IPS DF 19.7 (cell line): ENCODE data around the gene PPP1R1C.

ENCODE experiments used
- DNase-seq: peaks from one replicate; pipeline ENCODE4 v3.0.0-alpha.2; 2013; ENCODE audit warnings: low read depth, low spot score

Gene PPP1R1C

DNA sequence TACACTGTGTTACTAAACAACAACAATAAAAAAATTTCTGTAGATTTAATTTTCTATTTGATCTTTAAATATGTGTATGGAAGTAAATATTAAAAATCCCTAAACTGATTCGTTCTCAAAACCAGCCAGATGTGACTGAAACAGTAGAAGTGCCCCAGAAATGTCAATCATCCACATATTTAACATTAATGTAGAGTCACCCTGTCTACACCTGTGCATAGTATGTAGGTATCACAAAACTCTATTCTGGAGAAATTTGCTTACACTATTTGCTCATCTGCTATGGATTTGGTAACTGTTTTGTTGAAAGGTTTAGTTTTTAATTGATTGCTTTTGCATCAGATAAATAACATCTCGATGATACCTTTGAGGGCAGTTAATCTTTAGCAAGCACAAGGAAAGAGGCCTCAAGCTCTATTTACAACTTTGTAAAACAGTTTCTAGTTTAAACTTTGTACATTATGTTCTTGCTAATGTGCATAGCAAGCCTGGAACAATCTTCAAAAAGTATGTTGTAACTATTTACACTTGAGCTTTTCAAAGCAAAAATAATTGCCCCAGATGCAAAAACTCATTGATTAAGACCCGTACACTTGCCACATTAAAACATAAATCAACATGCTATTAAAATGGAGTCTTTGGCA is 76.8 kb downstream of the PPP1R1C start:
- no peak for DNase-seq

DNA sequence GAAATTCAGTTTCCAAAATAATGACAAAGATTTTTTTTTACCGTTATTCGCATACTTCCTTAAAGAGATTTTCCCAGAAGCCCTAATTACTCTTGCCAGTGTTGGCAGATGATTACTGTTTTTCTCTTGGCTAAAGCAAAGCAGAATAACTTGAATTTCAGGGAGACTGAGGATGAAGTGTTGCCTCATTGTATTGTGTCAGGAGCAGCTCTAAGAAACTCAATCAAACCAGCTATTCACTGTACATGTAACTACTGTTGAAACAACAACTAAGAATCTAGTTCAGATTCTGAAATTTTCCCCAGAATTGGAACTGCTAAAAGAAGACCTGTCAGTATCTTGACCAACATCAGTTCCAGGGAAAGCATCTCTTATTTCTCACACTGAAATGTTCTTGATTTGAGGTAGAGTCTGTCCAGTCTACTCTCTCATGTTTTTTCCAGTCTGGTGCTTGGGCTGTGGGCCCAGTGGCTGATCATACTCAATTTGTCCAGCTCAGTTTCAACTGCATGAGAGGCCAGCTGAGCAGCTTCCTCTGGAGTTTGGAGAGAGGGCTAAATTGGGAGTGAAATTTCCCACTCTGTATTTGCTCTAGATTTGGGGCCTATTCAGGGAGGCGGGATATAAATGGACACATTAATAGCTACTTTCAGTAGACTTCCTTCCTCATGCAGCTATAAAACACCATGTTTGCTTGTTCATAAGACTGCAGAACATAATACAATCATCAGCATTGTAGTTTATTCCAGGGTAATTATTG is 78.5 kb downstream of the PPP1R1C start:
- no peak for DNase-seq

DNA sequence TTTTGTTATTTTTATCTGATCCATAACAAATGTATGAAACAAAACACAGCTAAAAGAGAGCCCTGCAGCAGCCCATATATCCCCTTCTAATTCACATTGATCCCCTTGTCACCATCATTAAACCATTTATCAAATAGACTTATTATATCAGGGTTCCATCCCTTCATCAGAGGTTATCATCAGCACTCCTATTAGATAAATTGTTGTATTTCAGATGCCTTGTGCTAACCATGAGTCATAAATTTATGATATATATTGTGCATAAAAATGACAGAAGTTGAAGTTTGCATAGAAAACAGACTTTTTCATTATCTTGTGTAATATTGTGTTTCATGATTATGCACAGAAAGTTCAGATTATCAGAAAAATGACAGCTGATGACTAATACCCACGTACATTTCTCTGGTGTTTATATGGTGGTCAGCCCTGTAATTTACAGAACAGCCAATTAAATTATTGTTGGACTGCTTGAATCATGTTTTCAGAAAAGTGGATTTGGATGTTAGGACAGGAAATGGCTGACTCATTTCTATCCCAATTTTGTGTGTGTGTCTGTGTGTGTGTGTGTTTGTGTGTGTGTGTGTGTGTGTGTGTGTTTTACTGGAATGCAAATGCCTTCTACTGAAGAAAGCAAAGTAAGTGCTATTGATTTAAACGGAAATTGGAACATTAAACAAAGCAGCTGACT is 80.9 kb downstream of the PPP1R1C start:
- no peak for DNase-seq

DNA sequence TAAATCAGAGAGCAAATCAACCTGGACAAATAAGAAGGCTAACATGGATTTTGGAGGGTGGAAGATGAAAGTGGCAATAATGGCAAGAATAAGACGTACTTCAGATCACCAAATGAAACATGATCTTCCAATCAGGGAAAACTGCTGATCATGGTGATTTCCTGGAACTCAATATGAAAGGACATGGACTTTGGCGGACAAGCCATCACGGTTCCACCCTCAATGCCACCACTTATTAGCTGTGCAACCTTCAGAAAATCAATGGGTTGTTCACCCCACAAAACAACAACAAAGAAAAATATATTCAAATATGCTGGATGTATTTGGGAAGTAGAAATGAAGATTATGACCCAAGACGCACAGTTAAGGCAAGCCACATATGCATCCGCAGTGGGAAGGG is 81.7 kb downstream of the PPP1R1C start:
- DNase-seq, result no peak

DNA sequence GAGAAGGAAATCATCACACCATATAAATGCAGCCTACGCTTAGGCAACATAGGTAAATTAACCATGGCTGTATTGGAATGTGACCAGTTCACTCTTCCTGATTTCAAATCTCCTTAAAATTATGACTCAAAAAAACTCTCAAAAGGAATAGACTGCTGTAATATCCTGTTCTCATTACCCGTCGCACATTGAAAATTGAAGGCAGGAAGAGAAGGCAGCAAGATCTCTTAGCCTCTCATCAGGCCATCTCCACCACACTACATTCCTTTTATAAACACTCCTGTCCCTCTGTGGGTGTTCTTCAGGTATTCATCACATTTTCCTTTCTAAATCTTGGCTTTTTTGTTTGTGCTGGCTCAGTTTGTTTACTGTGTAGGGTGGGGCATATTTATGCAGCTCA is 83.2 kb downstream of the PPP1R1C start:
- no peak for DNase-seq

DNA sequence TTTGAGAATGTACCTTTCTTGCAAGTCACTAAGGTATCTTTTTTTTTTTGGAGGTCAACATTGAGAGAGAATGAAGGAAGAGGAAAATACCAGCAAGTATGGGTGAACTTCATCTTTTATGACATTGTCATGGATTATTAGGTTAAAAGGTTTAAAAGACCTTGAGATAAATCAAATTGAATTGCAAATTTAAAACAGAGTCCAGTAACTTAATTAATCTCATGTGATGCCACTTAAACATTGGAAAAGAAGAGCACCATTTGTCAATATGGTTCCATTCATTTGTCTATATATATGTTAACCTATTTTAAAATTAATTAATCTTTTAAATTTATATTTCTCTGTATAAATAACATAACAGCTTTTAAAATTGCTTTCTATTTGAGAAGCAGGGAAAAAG is 83.8 kb downstream of the PPP1R1C start:
- no peak for DNase-seq

DNA sequence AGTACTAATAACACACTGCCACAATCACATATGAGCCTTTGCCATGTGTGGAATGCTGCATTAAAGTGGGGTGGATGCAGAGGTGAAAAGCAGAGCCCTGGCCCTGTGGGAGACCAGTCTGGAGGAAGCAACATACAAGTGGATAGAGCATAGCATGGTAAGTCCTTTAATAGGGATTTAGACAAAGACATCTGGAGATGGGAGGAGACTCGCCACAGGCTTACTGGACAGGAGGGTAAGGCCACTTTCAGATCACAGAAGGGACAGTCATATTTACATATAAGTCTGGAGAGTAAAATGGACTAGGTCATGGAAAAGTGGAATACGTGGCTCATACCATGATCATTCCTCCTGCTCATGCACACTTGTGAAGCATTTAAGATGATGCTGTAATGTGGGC is 84.3 kb downstream of the PPP1R1C start:
- no peak for DNase-seq

DNA sequence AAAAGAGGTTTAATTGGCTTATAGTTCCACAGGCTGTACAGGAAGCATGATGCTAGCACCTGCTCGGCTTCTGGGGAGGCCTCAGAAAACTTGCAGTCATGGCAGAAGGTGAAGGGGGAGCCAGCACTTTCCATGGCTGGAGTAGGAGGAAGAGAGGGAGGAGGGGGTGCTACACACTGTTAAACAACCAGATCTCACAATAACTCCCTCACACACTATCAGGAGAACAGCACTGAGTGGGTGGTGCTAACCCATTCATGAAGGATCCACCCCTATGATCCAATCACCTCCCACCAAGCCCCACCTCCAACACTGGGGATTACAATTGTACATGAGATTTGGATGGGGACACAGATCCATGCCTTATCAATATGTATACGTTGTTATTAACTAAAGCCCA is 85.1 kb downstream of the PPP1R1C start:
- DNase-seq, result no peak

DNA sequence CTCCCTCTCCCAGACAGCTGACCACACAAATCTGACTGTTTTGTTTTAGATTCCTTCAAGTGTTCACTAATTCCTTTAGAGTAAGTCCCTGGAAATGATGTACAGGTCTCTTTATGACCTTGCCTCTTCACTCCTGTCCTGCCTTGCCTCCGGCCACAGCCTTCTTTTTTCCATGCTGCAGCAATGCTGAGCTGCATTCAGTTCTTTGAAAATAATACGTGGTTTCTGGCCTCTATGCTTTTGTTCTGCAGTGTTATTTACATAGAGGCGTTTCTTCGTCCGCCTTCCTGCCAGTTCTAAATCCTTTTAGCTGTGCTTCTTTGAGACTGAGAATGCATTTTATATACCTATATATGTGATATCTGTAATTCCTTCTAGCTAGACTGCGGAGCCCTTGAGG is 87.2 kb downstream of the PPP1R1C start:
- DNase-seq, result no peak

DNA sequence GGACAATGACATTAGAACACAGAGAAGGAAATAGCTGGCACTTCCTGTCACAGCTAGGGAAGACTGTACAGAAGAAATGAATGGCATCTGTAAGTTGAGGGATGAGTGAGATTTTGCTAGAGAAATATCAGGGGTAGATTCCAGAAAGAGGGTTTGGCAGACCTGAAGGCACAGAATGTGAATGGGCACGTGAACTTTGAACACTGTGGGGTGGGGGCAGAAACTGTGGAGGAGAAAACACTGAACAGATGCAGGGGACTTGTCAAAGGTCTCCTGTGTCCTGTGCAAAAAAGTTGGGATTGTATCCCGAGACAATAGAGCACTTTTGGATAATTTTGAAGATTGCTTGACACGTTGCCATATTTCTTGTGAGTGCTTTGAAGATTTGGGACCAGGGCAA is 88.0 kb downstream of the PPP1R1C start:
- no peak for DNase-seq

DNA sequence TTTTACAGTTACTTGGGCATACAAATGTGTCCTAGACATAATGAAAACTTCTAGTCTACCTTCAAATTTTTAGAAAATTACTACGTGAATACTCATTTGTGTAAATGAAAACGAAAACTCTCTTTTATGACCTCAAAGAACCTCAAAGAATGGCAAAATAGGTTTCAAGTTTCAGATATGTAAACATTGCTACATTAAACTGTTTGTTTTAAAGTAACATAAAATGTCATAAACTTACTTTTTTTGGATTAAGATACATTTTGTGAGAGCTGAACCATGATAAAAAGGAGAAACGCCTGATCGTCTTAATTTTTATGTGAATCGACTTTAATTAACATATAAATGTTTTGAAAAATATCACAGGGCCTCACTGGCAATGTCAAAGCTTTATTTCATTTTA is 91.4 kb downstream of the PPP1R1C start:
- no peak for DNase-seq

DNA sequence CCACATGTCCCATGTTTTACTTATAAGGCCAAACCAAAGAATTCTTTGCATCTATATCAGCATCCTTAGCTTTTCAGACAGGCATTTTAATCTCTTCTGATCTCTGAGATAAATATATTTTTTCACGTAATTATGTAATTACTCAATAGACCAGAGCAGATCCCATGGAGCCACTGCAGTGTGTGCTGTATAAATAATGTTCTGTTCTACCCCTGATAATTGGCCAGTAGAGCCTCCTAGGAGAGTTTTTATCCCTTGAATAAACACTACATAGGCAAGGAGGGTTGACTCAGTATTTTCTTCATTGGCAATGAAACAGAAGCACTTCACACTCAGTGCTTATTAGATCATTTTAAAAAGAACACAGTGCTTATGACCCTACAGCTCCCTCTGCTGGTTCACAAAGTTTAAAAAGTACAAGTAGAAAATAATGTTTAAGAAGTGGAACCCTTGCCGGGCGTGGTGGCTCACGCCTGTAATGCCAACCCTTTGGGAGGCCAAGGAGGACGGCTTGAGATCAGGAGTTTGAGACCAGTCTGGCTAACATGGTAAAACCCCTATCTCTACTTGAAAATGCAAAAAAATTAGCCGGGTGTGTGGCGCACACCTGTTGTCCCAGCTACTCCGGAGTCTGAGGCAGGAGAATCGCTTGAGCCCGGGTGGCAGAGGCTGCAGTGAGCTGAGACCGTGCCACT is 91.9 kb downstream of the PPP1R1C start:
- no peak for DNase-seq

DNA sequence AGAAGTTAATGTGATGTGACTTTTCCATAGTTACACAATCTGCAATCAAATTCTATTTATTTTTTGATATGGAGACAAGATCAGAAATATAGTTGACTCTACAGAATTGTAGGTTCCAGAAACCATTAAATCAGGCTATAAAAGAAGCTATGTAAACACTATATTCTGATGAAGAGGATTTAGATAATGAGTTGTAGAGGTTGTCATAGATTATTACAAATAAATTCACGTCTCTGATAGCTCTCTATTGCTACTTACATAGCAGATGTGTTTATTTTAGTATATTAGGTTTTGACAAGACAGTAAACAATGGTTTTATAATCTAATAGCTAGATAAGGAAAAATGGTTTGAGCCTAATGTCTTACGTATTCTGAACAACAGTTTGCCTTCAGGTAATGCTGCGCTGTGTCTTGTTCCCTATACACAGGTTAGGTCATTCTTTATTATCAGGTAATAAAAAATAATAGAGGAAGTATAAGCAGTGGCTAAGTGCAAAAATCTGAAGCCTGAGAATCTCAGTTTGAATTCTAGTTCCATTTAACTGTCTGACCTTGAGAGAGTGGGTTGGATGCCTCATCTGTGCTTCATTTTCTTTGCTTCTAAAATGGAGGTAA is 93.4 kb downstream of the PPP1R1C start:
- DNase-seq, result no peak

DNA sequence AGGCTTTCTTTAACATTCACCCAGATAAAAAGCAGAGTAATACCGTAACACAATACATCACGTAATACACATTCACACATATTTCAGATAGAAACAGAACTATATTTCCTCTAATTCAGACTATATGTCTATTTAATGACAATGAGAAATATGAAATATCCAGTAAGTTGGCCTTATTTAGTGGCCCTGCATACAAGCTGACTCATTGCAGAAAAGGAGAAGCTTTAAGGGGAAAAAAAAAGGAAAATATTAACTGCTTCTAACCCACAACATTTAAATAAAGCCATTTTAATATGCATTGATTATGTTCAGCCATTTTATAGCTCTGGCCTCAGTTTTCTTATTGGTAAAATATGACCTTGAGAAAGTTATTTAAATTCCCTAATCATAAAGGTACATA is 94.8 kb downstream of the PPP1R1C start:
- DNase-seq, result no peak

DNA sequence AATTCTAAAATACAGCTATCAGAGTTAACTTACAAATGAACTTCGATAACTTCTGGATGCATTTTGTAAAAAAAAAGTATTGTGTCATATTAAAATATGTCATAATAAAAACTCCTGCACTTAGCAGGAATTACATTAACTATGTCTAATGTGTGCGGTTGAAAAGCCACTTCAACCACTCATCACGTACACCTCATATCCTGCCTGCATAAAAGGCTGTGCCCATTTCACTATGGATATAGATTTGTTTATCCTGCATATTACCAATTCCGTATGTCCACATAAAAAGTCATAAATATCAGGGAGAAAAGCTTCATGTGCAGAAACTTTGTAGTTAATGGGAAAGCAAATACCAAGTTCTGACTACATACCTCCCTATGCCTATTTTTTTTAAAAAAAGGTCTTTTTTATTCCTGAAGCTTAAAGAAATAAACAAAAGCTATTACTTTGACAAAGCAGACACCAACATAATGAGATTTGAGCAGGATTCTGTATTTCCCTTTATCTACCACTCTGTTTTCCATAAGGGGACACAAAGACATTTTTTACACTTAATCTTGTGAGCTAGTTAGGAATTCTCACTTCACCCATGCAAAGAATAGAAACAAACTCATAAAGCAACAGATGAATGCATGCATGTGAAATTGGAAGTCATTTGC is 96.1 kb downstream of the PPP1R1C start:
- no peak for DNase-seq

DNA sequence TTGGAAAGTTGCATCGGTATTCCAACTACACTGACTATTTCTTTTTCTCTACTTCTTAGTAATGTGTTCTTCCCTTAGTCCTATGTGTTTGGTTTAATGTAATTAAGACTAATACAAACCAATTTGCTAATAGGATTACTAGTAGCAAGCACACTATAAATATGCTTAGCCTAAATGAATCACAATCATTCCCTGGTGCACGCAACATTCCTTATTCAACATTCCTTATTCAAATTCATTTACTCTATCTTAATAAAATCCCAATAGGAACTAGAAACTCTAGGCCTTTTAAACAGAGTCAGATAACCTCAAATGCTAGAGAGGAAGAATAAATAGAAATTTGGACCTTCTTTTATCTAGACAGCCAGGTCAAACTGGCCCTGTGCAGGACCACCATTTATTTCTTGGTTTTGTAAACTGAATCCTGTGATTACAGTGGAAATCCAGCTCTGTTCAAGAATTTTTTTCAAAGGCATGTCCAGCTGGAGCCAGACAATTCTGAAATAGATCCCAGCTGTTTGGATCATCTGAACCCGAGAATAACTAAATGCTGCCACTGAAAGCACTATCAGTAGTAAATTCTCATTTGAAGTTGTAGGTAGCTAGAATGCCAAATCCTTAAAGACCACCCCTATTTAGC is 103.1 kb downstream of the PPP1R1C start:
- no peak for DNase-seq

DNA sequence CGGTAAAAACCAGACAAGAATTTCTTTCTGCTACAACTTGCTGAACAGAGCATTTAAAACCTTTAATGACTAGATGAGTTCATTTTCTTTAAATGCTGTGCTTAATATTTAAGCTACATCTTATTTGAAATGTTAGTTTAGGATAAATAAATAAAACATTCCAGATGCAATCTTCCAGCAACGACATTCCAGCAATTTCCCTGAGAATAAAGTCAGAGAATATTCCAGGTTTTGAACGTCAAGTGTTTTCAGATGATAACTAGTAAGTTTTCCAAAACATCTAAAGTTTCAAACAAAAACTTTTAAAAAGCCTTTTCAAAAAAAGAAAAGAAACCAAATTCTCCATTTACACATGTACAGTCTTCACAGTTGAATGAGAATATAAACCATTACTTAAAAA is 104.8 kb downstream of the PPP1R1C start:
- no peak for DNase-seq

DNA sequence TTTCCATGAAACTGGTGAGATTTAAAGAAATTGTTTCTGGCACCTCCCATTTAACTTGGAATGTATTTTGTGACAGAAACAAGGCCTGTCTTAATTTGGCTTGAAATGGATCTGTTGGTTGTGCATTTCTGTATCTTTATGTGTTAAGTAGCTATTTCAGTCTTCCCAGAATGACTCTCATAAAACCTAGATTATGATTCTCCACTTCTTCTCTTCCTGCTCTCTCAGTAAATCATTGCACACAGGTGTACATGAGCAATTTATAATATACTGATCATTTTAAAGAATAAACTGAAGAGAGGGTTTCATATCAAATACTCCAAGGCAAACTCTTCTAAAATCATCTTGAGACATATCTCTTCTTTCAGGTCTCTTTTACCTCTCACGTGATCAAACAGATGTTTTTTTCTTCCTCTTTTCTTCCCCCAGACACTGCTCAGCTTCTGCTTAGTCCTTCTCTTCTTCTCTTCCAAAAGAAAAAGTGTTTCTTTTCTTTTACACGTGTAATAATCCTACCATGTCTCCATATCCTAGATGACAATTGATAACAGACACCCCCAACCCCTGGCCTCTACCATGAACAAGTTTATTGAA is 112.0 kb downstream of the PPP1R1C start:
- no peak for DNase-seq

DNA sequence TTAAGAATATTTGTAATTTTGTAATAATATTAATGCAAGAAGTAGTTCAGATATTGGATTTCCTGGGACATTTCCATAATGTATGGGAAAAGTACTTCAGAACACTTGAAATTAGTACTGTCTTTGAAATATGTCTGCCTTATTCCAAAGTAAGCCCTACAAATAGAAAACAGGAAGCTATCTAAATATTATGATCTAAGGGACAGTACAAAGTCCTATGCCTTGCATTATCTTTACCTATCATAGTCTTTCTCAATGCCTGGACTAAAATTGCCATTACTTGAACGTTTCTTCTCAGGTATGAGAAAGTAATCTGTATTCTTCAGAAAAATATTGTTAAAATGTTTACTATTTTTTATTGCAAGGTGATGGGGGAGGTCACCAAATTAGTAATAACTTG is 113.0 kb downstream of the PPP1R1C start:
- no peak for DNase-seq

DNA sequence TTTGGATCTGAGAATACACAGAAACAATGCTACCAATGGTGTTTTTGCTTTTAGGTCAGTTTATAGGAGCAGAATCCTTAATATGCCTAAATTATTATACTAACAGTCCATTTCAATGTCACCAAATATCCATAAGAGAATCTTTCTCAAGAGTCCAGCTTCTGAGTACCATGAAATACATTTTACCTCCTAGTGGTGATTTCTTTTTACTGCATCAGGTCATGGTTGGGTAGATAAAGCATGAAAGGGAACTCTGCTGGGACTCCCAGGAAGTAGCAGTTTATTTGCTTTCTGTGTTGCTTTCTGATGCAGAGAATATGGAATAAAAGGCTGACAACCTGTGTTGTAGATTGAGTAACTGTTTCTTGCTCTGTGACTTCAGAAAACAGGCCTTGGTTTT is 115.6 kb downstream of the PPP1R1C start:
- peak; percentile 5 for DNase-seq

DNA sequence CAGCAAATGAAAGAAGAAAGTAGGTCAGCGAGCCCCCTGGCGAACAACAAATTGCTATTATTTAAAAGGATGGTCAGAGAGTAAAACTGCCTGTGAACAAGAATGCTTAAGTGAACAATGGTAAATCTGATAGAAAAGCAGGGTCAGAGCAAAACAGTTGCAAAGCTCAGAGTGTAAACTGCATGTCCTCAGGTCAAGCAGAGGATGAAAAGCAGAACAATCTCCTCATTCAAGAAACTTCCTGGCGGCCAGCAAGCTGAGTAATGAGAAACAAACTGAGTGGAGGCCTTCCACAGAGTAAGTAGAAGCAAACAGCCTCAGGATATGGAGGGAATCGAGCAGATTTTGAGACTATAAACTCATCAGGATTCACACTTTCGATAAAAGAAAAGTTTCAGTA is 117.9 kb downstream of the PPP1R1C start:
- DNase-seq, result no peak
